ENCODE measurements around the gene CYP2D6.

Gene CYP2D6

DNA sequence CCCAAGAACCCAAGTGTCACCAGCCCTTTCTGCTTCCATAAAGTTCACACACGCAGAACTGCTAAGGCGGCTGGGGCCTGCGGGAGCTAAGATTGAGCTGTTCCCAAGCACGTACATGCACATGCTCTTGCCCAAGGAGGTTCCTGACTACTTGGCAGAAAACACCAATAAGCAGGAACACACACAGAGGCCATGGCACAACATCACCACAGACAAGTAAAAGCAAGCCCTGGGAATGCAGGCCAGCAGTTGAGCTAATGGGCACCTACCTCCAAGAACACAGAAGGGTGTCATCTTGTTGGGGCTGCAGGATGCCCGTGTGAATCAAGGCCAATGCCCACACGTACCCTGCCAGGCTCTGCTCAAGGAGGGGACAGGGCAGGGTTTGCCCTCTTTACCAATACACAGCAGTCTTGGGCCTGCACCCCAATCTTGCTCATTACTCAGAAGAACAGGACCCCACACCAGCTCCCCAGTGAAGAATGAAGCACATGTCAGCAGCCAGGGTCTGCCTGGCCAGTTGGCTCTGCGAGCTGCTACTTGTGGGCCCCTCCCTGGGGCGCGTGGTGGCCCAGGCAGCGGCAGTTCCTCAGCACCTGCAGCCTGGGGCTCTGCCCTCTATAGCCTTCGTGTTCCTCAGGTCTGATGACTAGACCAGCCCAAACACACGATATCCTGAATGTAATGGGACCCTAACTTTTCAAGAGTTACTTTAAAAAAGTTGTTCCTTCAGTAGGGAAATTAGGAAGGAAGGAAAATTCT, 32.3 kb upstream of the CYP2D6 start:
- Histone ChIP-seq H3K9ac (no peak overlapping the region), H4K20me1 (ENCODE audit: insufficient read depth) (no peaks in the 10 kb centered on the region), H3K27ac (no peak overlapping the region), H3K27me3 (ENCODE audit: insufficient read depth, low read depth) (no peaks in the 10 kb centered on the region), H3K4me3 (IDR thresholded peaks at IDR 0.05; ENCODE audit: insufficient read depth, low read depth, low read length) (no peak overlapping the region), H3K79me2 (ENCODE audit: insufficient read depth, low read depth) (no peaks in the 10 kb centered on the region), H3K36me3 (ENCODE audit: insufficient read depth) (no peaks in the 10 kb centered on the region; the same call in 1 of the 2 replicates), H3K4me2 (no peak overlapping the region), H2AFZ (ENCODE audit: low read depth) (no peak overlapping the region), H3K4me1 (ENCODE audit: low read depth, poor library complexity, severe bottlenecking) (no peaks in the 10 kb centered on the region)
- TF ChIP-seq, protein P1, sequence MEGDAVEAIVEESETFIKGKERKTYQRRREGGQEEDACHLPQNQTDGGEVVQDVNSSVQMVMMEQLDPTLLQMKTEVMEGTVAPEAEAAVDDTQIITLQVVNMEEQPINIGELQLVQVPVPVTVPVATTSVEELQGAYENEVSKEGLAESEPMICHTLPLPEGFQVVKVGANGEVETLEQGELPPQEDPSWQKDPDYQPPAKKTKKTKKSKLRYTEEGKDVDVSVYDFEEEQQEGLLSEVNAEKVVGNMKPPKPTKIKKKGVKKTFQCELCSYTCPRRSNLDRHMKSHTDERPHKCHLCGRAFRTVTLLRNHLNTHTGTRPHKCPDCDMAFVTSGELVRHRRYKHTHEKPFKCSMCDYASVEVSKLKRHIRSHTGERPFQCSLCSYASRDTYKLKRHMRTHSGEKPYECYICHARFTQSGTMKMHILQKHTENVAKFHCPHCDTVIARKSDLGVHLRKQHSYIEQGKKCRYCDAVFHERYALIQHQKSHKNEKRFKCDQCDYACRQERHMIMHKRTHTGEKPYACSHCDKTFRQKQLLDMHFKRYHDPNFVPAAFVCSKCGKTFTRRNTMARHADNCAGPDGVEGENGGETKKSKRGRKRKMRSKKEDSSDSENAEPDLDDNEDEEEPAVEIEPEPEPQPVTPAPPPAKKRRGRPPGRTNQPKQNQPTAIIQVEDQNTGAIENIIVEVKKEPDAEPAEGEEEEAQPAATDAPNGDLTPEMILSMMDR (conservative IDR thresholded peaks at IDR 0.05; ENCODE audit: low read depth, low read length) = no peak

GRCh38 chr22:42160830-42161696, 30.5 kb upstream of the CYP2D6 start:
- TF ChIP-seq, protein P1 (conservative IDR thresholded peaks at IDR 0.05; ENCODE audit: low read depth, low read length) = no peak
- no peak overlapping the region for H2AFZ ChIP-seq (ENCODE audit: low read depth)
- H3K36me3 ChIP-seq (ENCODE audit: insufficient read depth) = no peaks in the 10 kb centered on the region; the same call in 1 of the 2 replicates
- no peak overlapping the region for H3K9ac ChIP-seq
- H3K79me2 ChIP-seq (ENCODE audit: insufficient read depth, low read depth) = no peaks in the 10 kb centered on the region
- no peaks in the 10 kb centered on the region for H4K20me1 ChIP-seq (ENCODE audit: insufficient read depth)
- H3K4me3 ChIP-seq (IDR thresholded peaks at IDR 0.05; ENCODE audit: insufficient read depth, low read depth, low read length) = no peak overlapping the region
- H3K27me3 ChIP-seq (ENCODE audit: insufficient read depth, low read depth) = no peaks in the 10 kb centered on the region
- H3K4me1 ChIP-seq (ENCODE audit: low read depth, poor library complexity, severe bottlenecking) = no peaks in the 10 kb centered on the region
- H3K4me2 ChIP-seq = no peak overlapping the region
- H3K27ac ChIP-seq = no peak overlapping the region

GRCh38 chr22:42160251-42160650, 29.6 kb upstream of the CYP2D6 start:
- Histone ChIP-seq H3K4me1 (ENCODE audit: low read depth, poor library complexity, severe bottlenecking) (no peaks in the 10 kb centered on the region), H3K4me2 (no peak overlapping the region), H2AFZ (ENCODE audit: low read depth) (no peak overlapping the region), H3K27ac (no peak overlapping the region), H3K9ac (no peak overlapping the region), H3K36me3 (ENCODE audit: insufficient read depth) (no peaks in the 10 kb centered on the region; the same call in 1 of the 2 replicates), H4K20me1 (ENCODE audit: insufficient read depth) (no peaks in the 10 kb centered on the region), H3K79me2 (ENCODE audit: insufficient read depth, low read depth) (no peaks in the 10 kb centered on the region), H3K4me3 (IDR thresholded peaks at IDR 0.05; ENCODE audit: insufficient read depth, low read depth, low read length) (no peak overlapping the region), H3K27me3 (ENCODE audit: insufficient read depth, low read depth) (no peaks in the 10 kb centered on the region)
- TF ChIP-seq, protein P1 (conservative IDR thresholded peaks at IDR 0.05; ENCODE audit: low read depth, low read length) = no peak

GRCh38 chr22:42158456-42159132, 28.0 kb upstream of the CYP2D6 start:
- H2AFZ ChIP-seq (ENCODE audit: low read depth) = no peak overlapping the region
- no peaks in the 10 kb centered on the region for H3K4me1 ChIP-seq (ENCODE audit: low read depth, poor library complexity, severe bottlenecking)
- H3K4me3 ChIP-seq (IDR thresholded peaks at IDR 0.05; ENCODE audit: insufficient read depth, low read depth, low read length) = no peak overlapping the region
- TF ChIP-seq, protein P1 (conservative IDR thresholded peaks at IDR 0.05; ENCODE audit: low read depth, low read length) = no peak
- no peaks in the 10 kb centered on the region; the same call in 1 of the 2 replicates for H3K36me3 ChIP-seq (ENCODE audit: insufficient read depth)
- H4K20me1 ChIP-seq (ENCODE audit: insufficient read depth) = no peaks in the 10 kb centered on the region
- no peaks in the 10 kb centered on the region for H3K27me3 ChIP-seq (ENCODE audit: insufficient read depth, low read depth)
- H3K9ac ChIP-seq = no peak overlapping the region
- H3K4me2 ChIP-seq = no peak overlapping the region
- H3K27ac ChIP-seq = no peak overlapping the region
- H3K79me2 ChIP-seq (ENCODE audit: insufficient read depth, low read depth) = no peaks in the 10 kb centered on the region

All from KMS-11 (cell line).